GM18499 (cell line): ENCODE data around the gene HK2.
"Not testable (repeated sequence)": the region's sequence is repeated elsewhere in the genome, so short reads cannot be mapped to it uniquely, and the experiment has no call there.

Source experiments
- ATAC-seq: cut with Tn5 transposase; IDR thresholded peaks from one replicate; pipeline ENCODE4 v1.9.1; 2021; ENCODE audit warnings: moderate number of reproducible peaks; ENCODE audit not compliant: insufficient read depth, unreplicated experiment

The HK2 gene

GRCh38 chr2:74834792-74835755 lies 1.1 kb downstream of the HK2 start:
- ATAC-seq: peak; percentile 32

- peak; percentile 26 for ATAC-seq
These were observed 2.1 kb downstream of the HK2 start for GRCh38 chr2:74835831-74836674.

GRCh38 chr2:74836675-74837401 lies 2.9 kb downstream of the HK2 start:
- ATAC-seq: no peak

- no peak for ATAC-seq
These were observed 7.7 kb downstream of the HK2 start for GRCh38 chr2:74841641-74842040.

GRCh38 chr2:74843433-74843832 lies 9.5 kb downstream of the HK2 start:
- ATAC-seq: no peak

GRCh38 chr2:74843899-74844298 lies 10.0 kb downstream of the HK2 start:
- peak; percentile 79 for ATAC-seq

- no peak for ATAC-seq
These were observed 10.8 kb downstream of the HK2 start for GRCh38 chr2:74844752-74845151.

GRCh38 chr2:74845217-74845751 lies 11.4 kb downstream of the HK2 start:
- ATAC-seq: no peak

- no peak for ATAC-seq
These were observed 12.1 kb downstream of the HK2 start for GRCh38 chr2:74845991-74846390.

- no peak for ATAC-seq
These were observed 12.6 kb downstream of the HK2 start for GRCh38 chr2:74846481-74846880.

- ATAC-seq: no peak
These were observed 13.3 kb downstream of the HK2 start for GRCh38 chr2:74847070-74847858.

- peak; percentile 75 for ATAC-seq
These were observed 15.4 kb downstream of the HK2 start for GRCh38 chr2:74849228-74849892.

- ATAC-seq: no peak
These were observed 16.7 kb downstream of the HK2 start for GRCh38 chr2:74850496-74851190.

GRCh38 chr2:74851191-74851566 lies 17.3 kb downstream of the HK2 start:
- ATAC-seq: no peak

GRCh38 chr2:74853360-74853759 lies 19.4 kb downstream of the HK2 start:
- ATAC-seq: not testable (repeated sequence)

- ATAC-seq: no peak
These were observed 20.5 kb downstream of the HK2 start for GRCh38 chr2:74854401-74854800.

GRCh38 chr2:74855114-74855707 lies 21.3 kb downstream of the HK2 start:
- ATAC-seq: not testable (repeated sequence)

- ATAC-seq: no peak
These were observed 22.2 kb downstream of the HK2 start for GRCh38 chr2:74856004-74856578.
